ENCODE measurements around the gene XRN1. TPM values are rescaled to one million over a fixed set of nuclear protein-coding genes. Genes with fewer than 3 reads are reported as not detected.
A peak's percentile ranks its signal among the peaks of the same experiment; 100 is the strongest.

XRN1 gene
- total RNA-seq, 1 experiment from 2014 or later = 26.7 TPM

GRCh38 chr3:142263112-142263511 is 184.7 kb downstream of the XRN1 start:
- ChIA-PET CTCF (no interaction called here), POLR2A (ENCODE audit: low non-redundant PET) (no interaction called here)
- H3K27ac ChIP-seq (ENCODE audit: low read depth, low read length, poor library complexity, severe bottlenecking) = no peak overlapping the region
- TF ChIP-seq CTCF (conservative IDR thresholded peaks at IDR 0.05; ENCODE audit: low read depth, low read length) (no peak), EZH2 (IDR thresholded peaks at IDR 0.05; ENCODE audit: borderline replicate concordance, low read depth, low read length, poor library complexity, severe bottlenecking) (no peak)
- no peaks in the 10 kb centered on the region for H3K9me3 ChIP-seq (ENCODE audit: low read depth, low read length, poor library complexity, severe bottlenecking)
- H3K36me3 ChIP-seq (ENCODE audit: insufficient read depth, low read length, poor library complexity, severe bottlenecking) = no peaks in the 10 kb centered on the region
- H3K4me3 ChIP-seq (ENCODE audit: low read depth, low read length, poor library complexity, severe bottlenecking) = no peak overlapping the region
- no peaks in the 10 kb centered on the region for H3K27me3 ChIP-seq (replicated peaks; ENCODE audit: insufficient read depth, low read depth, low read length, poor library complexity)
- H3K4me1 ChIP-seq (ENCODE audit: insufficient read depth, low read length, poor library complexity, severe bottlenecking) = peaks cover 9% of the 10 kb centered on the region
- intact Hi-C loops (cut with micrococcal nuclease; ENCODE audit: unreplicated experiment) = no loop called here
- DNase-seq (ENCODE audit: low spot score) = no peak
- no TSS peak for BruUV-seq (replicated peaks)

DNA sequence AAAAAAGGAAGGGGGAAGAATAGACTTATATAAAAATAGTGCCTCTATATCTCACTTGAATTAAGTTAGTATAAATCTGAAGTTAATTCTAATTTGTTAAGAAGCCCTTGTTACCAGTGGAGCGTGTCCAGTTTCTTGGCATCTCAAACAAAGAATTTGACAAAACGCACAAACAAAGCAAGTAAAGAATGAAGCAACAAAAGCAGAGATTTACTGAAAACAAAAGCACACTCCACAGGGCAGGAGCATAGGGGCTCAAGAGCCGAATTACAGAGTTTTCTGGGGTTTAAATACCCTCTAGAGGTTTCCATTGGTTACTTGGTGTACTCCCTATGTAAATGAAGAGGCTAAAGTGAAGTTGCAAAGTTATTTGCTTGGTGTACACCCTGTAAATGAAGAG is 188.5 kb downstream of the XRN1 start:
- TF ChIP-seq EZH2 (IDR thresholded peaks at IDR 0.05; ENCODE audit: borderline replicate concordance, low read depth, low read length, poor library complexity, severe bottlenecking) (no peak), CTCF (conservative IDR thresholded peaks at IDR 0.05; ENCODE audit: low read depth, low read length) (no peak)
- no peaks in the 10 kb centered on the region for H3K36me3 ChIP-seq (ENCODE audit: insufficient read depth, low read length, poor library complexity, severe bottlenecking)
- BruUV-seq (replicated peaks) = no TSS peak
- H3K4me1 ChIP-seq (ENCODE audit: insufficient read depth, low read length, poor library complexity, severe bottlenecking) = peaks cover 9% of the 10 kb centered on the region
- H3K4me3 ChIP-seq (ENCODE audit: low read depth, low read length, poor library complexity, severe bottlenecking) = no peak overlapping the region
- no peaks in the 10 kb centered on the region for H3K27me3 ChIP-seq (replicated peaks; ENCODE audit: insufficient read depth, low read depth, low read length, poor library complexity)
- ChIA-PET CTCF (no interaction called here), POLR2A (ENCODE audit: low non-redundant PET) (no interaction called here)
- peaks cover 14% of the 10 kb centered on the region for H3K9me3 ChIP-seq (ENCODE audit: low read depth, low read length, poor library complexity, severe bottlenecking)
- H3K27ac ChIP-seq (ENCODE audit: low read depth, low read length, poor library complexity, severe bottlenecking) = no peak overlapping the region
- peak; percentile 44 for DNase-seq (ENCODE audit: low spot score)
- intact Hi-C loops (cut with micrococcal nuclease; ENCODE audit: unreplicated experiment) = no loop called here

- no peaks in the 10 kb centered on the region for H3K36me3 ChIP-seq (ENCODE audit: insufficient read depth, low read length, poor library complexity, severe bottlenecking)
- peaks cover 9% of the 10 kb centered on the region for H3K4me1 ChIP-seq (ENCODE audit: insufficient read depth, low read length, poor library complexity, severe bottlenecking)
- POLR2A ChIA-PET (ENCODE audit: low non-redundant PET) = no interaction called here
- H3K9me3 ChIP-seq (ENCODE audit: low read depth, low read length, poor library complexity, severe bottlenecking) = peaks cover 14% of the 10 kb centered on the region
- no peak overlapping the region for H3K4me3 ChIP-seq (ENCODE audit: low read depth, low read length, poor library complexity, severe bottlenecking)
- TF ChIP-seq CTCF (conservative IDR thresholded peaks at IDR 0.05; ENCODE audit: low read depth, low read length) (no peak), EZH2 (IDR thresholded peaks at IDR 0.05; ENCODE audit: borderline replicate concordance, low read depth, low read length, poor library complexity, severe bottlenecking) (no peak)
- no peak overlapping the region for H3K27ac ChIP-seq (ENCODE audit: low read depth, low read length, poor library complexity, severe bottlenecking)
- intact Hi-C loops (cut with micrococcal nuclease; ENCODE audit: unreplicated experiment) = no loop called here
- CTCF ChIA-PET = no interaction called here
- no peaks in the 10 kb centered on the region for H3K27me3 ChIP-seq (replicated peaks; ENCODE audit: insufficient read depth, low read depth, low read length, poor library complexity)
- BruUV-seq (replicated peaks) = no TSS peak
- no peak for DNase-seq (ENCODE audit: low spot score)
Observed at GRCh38 chr3:142256712-142257333, 191.0 kb downstream of the XRN1 start.

Other genes with a start within 250 kb of the XRN1 start
- gene GK5, start 222.5 kb downstream of the XRN1 start, total RNA-seq (2021) = 19.2 and 20.5 TPM in 2 replicates
- 27.5 and 28.3 TPM in 2 replicates for gene ATR, start 130.7 kb upstream of the XRN1 start, total RNA-seq (2021)
- gene PLS1, start 148.4 kb upstream of the XRN1 start, total RNA-seq (2021) = 6.4 and 8.9 TPM in 2 replicates